Endometrial microvascular endothelial cells (primary cell): ENCODE results near the gene RFLNA. TPM values are rescaled to one million over a fixed set of nuclear protein-coding genes. Genes with fewer than 3 reads are reported as not detected.
"Not testable (repeated sequence)": the region's sequence is repeated elsewhere in the genome, so short reads cannot be mapped to it uniquely, and the experiment has no call there.

Source experiments
- in situ Hi-C: cut with HindIII; loops from 2 replicates; pipeline ENCODE4 v1.10.0; 2017; ENCODE audit warnings: low sequenced_read_pairs, low pct_unique_long_range_greater_than_20kb; ENCODE audit errors: inconsistent ontology term
- total RNA-seq: library from RNA; depleted of rRNA; stranded (reverse); fragments of >200 nt; gene quantifications from one replicate; pipeline ENCODE4 v1.2.3, GENCODE V29; 2015; ENCODE audit errors: inconsistent ontology term

The RFLNA gene
- total RNA-seq, 1 donor from 2014 or later: under 0.01 TPM

DNA sequence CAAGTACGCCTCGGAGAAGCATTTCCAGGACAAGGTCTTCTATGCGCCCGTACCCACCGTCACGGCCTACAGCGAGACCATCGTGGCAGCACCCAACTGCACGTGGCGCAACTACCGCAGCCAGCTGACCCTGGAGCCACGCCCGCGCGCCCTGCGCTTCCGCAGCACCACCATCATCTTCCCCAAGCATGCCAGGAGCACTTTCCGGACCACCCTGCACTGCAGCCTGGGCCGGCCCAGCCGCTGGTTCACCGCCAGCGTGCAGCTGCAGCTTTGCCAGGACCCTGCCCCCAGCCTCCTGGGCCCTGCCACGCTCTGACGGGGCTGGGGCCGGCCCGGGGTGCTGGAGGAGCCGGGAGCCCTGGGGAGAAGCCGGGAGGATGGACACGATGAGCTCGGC, 19.3 kb downstream of the RFLNA start:
- in situ Hi-C loops: no loop called here

DNA sequence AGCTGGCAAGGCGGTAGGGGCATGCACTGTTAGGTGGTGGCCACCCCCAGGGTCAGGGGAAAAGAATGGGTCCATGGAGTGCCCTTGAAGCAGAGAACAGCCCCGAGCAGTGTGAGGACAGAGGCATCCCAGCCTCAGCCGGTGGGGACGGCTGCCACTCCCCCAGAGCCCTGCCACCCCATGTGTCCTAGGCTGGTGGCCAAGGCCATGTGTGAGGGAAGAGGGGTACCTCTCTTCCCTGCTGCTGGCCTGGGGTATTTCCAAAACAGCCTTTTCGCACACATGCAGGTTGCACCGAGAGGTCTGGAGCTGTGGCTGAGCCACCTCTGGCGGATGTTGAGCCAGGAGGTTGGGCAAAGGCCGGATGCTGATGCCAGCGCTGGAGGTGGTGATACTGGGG, 19.9 kb downstream of the RFLNA start:
- in situ Hi-C loops: no loop called here

DNA sequence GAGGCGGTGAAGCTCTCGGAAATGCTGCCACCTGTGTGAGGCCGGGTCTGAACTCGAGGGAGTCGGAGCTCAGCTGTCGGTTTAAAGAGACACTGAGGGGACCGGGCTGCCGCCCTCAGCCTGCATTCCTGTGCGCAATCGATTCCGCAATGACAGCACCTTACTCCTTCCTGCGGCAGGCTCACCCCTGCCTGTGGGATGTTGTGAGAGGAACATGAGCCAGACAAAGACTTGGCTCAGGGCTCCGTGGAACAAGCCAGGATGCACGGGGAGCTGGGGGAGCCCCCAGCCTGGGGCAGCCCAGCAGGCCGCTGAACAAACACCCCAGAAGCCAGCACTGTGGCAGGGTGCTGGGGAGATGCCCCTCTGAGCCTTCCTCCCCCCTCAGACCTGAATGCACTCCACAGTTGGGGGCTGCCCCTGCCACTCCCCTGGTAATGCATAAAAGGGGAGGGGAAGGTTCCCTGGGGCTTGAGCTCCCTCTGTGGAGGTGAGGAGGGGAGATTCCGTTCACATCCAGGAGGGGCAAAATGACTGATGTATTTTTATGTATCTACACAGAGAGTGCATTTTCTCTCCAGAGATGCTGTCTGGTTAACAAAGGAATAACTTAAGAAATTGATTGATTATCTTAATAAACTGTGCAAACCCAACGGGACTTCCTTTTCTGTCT, 20.6 kb downstream of the RFLNA start:
- in situ Hi-C loops: no loop called here

DNA sequence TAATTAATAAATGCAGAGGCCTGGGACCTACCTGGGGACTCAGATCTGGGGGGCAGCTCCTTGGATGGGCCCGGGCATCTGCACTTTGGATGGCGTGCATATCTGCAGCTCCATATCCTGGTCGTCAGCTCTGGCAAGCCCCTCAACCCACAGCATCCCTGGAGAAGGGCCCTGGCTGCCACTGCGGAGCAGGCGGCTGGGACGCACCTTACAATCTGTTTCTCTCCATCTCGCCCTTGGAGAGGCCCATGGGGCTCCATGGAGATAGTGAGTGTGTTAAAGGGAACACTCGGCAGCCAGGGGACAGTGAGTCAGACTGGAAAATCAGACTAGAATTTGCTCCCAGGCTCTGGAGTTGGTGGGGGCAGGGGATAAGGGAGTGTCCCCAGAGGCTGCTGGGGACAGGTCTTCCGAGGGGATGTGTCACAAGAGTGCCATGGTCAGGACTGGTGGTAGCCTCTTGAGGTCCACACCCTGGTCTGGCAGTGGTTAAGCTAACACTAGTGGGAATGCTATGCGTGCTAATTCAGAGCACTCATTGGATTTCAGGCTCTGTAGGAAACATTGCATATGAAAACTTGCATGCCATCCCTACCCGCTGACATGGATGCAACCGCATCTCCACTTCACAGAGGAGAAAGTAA, 21.5 kb downstream of the RFLNA start:
- in situ Hi-C loops: no loop called here

DNA sequence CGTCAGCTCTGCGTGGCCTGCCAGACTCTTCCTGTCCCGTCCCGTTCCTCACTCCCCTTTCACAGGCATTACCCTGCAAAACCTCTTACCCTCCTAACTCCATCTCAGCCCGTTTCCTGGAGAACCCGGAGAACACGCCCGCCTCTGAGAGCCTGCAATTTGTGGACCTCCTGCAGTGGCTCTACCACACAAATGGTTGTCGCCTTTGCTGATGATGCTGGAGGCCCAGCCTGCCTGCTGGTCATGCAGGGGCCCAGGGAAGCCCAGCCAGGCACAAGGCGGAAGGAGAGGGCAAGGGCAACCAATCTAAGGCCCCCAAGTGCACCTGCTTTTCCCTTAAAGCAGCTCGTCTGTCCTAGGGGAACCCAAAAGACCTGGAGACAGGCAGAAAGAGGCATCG, 22.5 kb downstream of the RFLNA start:
- in situ Hi-C loops: no loop called here

DNA sequence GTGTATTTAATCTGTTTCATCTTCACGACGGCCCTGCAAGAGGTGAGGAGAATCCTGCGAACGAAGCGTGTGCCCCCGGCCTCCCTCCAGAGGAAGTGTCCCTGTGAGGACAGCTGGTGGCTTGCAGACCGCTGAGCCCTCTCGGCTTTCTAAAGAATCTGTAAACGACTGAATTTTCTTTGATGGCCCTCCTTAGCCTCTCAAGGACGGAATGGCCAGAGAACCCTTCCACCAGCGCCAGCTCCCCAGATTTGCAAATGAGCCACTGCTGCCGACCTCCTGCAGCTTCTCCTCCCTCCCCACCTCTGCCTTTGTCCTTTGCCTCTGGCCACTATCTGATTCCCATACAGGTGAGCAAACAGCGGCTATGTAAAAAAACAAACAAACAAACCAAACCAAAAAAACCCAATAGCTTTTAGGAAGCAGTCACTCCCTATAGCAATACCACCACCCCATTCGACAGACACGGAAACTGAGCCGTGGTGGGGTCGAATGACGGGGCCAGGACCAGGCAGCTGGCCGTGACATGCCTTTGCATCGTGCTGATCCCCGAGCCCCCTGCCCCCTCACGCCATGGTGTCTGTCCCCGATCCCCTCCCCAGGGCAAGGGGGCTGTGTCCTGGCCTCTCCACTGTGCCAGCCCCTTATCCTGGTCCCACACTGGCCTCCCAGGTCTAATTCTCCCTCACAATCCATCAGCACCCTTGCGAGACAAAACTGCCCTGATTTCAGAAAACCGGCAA, 23.6 kb downstream of the RFLNA start:
- in situ Hi-C loops: no loop called here

DNA sequence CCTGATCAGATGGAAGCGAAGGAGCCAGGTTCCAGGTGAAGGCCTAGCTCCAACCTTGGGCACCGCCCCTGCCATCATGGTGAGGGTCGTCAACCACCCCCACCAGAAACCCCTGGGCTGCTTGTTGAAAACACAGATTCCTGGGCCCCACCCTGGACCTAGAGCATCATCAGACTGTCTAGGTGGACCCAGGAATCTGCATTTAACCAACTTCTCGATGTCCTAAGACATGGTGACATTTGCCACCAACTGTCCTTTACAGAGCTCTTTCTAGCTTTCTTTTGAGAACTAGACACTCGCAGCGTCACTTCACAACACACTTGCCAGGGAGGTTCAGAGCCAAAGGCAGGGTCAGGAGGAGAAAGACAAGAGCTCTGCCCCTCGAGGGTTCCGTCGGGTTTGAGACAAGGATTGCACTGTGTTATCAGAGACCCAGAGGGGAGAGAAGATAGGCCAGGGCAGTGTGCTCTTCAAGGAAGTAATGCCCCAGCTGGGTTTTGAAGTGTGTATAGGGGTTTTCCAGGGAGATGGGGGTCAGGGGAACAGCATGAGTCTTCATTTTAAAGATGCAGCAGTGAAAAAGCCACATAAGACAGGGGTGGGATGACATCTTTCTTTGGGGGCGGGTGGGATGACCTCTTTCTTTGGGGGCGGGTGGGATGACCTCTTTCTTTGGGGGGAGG, 24.6 kb downstream of the RFLNA start:
- in situ Hi-C loops: no loop called here

DNA sequence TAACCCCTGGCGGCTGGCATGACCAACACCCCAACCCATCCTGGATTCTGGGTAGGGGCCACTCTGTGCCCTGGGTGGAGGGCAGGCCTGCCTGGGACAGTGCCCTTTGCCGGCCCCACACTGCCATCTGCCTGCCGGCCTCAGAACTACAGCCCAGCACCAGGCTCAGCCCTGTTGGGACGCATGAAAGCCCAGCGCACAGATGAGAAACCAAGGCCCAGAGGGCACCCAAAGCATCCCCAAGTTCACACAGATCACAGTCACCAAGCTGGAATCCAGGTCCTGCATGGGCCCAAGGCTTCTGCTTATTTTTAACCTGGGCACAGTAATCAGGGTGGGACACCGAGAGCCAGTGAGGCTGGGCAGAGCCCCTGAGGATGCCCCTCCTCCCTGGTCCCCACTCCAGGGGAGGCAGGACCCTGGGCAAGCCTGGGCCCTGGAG, 26.2 kb downstream of the RFLNA start:
- in situ Hi-C loops: no loop called here

GRCh38 chr12:124321556-124322270, 26.8 kb downstream of the RFLNA start:
- in situ Hi-C loops: no loop called here

- in situ Hi-C loops: no loop called here
These were observed 27.5 kb downstream of the RFLNA start for GRCh38 chr12:124322271-124322998.

DNA sequence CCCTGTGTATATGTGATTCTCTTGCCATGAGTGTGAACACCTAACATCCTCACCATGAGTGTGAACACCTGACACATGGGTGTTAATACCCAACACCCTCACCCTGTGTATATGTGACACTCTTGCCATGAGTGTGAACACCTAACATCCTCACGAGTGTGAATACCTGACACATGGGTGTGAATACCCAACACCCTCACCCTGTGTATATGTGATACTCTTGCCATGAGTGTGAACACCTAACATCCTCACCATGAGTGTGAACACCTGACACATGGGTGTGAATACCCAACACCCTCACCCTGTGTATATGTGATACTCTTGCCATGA, 28.1 kb downstream of the RFLNA start:
- in situ Hi-C loops: not testable (repeated sequence)

DNA sequence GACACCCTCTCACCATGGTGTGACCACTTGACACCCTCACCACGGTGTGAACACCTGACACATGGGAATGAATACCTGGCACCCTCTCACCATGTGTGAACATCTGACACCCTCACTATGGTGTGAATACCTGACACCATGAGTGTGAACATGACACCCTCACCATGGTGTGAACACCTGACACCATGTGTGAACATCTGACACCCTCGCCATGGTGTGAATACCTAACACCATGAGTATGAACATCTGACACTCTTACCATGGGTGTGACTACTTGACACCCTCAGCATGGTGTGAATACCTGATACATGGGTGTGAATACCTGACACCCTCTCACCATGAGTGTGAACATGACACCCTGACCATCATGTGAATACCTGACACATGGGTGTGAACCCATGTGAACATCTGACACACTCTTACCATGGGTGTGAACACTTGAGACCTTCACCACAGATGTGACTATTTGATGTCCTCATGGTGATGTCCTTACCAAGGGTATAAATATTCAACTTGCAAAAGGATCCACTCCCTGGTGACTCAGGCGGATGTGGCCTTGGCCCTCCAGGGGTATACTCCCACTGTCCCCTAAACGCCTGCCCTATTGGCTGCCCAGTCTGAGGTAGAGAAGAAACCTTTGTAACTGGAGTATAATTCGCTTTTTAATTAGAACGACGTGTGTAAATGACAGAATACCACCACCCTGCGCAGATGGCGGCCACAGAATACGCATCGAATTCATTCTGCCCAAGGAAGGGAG, 29.1 kb downstream of the RFLNA start:
- in situ Hi-C loops: no loop called here

- in situ Hi-C loops: no loop called here
These were observed 30.2 kb downstream of the RFLNA start for GRCh38 chr12:124324803-124325705.

- in situ Hi-C loops: no loop called here
These were observed 31.2 kb downstream of the RFLNA start for GRCh38 chr12:124326104-124326503.

GRCh38 chr12:124326871-124327270, 32.0 kb downstream of the RFLNA start:
- in situ Hi-C loops: no loop called here

- in situ Hi-C loops: no loop called here
These were observed 32.6 kb downstream of the RFLNA start for GRCh38 chr12:124327362-124328043.
